Retina (tissue), 1 donor: ENCODE data around the gene CER1.

ENCODE experiments used
- DNase-seq: peaks from one replicate; pipeline ENCODE4 v3.0.0-alpha.2; 2016

CER1 gene, protein sequence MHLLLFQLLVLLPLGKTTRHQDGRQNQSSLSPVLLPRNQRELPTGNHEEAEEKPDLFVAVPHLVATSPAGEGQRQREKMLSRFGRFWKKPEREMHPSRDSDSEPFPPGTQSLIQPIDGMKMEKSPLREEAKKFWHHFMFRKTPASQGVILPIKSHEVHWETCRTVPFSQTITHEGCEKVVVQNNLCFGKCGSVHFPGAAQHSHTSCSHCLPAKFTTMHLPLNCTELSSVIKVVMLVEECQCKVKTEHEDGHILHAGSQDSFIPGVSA

DNA sequence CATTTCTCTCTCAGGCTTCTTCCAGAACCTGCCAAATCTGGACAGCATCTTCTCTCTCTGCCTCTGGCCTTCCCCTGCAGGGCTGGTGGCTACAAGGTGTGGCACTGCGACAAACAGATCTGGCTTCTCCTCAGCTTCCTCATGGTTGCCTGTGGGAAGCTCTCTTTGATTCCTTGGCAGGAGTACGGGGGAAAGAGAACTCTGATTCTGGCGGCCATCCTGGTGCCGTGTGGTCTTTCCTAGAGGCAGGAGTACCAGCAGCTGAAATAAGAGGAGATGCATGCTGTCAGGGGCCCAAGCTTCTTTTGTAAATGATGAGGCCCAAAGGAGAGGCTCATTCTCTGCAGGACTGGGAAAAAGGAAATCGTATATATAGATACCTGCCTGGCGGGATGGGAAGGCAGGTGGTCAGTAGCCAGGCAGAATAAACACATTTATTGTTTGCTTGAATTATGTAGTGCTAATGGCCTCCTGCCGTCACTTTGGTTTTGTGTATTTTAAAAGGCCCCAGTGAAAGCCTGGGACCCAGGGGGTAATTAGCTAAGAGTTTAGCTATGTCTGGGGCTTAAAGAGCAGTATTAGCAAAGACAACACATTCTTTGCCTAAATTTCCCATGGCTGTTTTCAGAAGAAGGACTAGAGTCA lies at the start of gene CER1:
TSS of gene CER1 (minus strand) at position 343 of the 645 bp plus-strand sequence. CDS start at position 282, 61 bp downstream.
- DNase-seq, result peak; percentile 37

DNA sequence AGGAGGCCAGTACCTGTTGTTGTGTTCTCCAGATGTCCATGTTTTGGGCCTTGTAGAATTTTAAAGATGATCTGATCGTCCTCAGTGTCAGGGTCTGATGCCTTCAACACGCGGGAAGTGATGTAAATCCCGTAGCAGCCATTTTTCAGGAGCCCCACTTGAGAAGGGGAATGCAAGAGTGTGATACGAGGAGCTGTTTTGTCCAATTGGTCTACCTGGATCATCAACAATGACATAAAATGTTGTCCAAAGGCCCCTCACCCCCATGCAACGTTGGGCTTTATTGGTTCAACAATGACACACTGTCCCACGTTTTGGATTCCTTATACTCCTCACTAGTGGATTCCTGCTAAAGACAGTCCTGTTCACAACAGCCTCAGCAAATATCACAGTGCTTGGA lies 48.1 kb upstream of the CER1 start:
- no peak for DNase-seq

DNA sequence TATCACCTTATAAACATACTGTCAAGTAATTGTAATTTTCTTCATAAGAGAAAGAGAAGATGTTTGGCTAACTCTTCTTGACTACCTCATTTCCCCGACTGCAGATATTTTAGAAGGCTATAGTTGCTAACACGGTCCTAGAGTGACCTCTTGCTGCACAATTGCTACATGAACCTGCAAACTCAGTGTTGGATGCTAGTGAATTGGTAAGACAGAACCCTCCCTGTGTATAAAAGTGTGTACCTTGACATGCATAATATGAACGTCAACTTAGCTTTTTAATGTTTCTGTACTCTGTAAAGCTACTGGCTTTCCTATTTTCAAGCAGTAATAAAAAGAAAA lies 46.7 kb upstream of the CER1 start:
- DNase-seq, result no peak

DNA sequence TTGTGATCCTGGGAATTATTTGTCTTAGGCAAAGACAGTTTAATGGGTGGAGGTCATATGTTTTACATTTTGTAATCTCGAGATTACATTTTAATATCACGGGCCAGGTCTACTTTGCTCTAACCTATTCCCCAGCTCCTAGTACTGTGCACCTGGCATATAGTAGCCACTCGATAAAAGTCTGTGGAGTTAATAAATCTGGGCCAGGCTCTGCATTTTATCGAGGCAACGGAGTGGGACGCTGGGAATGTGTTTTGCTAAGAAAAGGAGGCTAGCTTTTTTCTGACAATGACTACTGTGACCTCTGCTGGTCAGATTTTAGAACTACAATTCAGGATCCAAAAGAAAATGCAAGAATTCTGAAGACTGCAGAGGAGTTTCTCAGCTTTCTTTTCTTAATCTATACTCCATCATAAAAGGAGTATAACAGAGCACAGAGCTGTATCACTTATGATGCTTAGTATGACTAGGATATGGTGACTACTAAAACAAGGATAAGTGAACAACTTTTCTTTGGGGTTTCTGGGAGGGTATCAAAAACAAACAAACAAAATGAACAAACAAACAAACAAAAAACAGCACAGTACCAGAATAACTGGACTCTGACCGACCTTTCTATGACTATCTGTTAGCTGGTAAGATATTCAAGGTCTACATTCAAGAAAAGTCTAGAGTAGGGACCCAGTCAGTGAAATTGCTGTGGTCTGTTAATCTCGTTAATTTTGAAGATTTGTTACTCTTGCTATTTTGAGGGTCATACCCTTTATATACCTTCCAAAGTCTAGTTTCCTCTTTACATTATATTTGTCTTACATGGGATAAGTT lies 46.1 kb upstream of the CER1 start:
- DNase-seq, result peak; percentile 59

DNA sequence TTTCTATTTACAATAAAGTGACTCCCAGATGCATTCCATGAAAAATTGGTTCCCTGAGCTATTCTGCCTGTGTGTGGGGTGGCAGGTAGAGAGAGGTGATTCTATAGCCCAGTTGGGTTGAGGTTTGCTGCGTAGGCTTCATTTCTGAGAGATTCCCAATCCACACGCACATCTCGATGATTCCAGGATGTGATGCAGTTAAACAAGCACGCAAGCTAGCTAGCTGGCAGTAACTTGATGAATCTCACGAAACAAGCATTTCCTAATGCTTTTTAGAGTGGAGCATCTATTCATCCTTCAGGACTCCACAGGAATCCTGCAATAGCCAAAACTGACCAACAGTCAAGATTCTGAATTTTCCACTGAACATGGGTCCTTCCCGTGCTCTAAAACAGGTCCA lies 43.8 kb upstream of the CER1 start:
- peak; percentile 5 for DNase-seq

DNA sequence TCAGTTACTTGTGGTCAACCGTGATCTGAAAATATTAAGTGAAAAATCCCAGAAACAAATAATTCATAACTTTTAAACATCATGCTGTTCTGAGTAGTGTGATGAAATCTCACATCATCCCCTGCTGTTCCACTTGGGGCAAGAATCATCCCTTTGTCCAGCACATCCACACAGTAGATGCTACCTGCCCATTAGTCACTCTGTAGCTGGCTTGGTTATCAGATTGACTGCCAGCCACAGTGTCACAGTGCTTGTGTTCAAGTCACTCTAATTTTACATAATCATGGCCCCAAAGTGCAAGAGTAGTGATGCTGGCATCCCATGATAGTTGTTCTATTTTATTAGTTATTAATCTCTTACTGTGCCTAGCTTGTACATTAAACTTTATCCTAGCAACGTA lies 39.1 kb upstream of the CER1 start:
- no peak for DNase-seq

DNA sequence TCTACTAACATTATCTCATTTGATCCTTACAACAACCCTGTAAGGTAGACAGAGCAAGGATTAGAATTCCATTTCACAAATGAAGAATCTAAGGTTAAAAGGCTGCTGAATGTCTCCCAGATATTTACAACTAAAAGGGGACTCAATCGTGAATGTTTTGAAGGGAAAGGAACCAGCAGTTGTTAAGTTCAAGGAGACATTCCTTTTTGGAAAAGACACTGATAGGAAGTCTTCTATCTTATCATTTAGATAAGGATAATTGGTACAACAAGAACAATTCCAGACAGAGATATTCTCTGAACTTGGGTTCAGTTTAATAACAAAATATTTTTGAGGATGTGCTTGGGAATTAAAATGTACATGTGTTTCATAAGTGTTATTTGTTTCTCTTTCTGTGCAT lies 37.5 kb upstream of the CER1 start:
- no peak for DNase-seq

DNA sequence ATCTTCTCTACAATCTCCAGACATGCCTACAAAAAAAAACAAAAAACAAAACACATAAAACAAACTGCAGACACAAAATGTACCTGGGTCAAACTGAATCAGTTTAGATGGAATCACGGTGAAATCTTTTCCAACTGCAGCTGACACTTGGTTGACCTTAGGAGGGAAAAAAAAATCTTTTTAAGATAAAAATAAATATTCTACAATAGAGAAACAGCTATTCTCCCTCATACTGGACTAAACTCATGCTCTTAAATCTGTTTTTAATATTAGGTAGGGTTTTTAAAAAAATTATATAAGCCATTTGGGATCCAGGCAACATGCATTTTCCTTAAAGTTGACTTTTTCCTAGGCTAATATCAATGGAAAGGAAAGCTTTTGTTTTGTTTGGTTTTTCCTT lies 33.8 kb upstream of the CER1 start:
- DNase-seq, result no peak

DNA sequence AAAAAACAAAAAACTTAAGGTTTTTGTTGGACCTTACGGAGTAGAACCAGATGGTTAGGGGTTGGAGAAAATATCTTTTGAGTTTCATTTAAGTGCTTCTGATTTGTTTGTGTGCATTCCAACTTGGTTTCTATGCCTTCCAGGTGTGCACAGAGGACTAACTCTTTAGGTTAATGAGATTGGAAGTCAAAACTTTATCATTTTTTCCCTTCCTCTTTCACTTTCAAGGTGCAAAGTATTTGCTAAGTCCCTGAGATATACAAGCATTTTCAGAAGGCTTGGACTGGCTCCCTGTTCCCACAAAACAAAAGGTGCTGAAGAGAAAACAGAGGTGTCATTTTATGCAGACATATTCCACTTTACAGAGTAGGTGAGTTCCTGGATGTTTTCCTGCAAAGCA lies 30.3 kb upstream of the CER1 start:
- no peak for DNase-seq

DNA sequence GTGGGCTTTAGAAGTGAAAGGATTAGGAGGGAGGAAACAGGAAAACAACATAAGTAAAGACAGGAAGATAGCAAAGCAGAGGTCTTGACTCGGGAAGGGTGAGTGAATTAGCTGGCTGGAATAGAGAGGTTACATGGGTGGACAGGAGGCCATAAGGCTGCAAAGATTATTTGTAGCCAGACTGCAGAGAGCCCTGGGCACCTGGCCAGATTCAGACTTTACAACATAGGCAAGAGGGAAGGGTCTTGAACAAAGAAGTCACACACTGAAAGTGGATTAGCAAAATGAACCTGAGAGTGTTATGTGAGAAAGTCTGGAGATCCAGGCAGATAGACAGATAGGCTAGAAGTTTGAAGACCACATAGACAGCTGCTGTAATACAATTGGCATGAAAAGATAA lies 29.7 kb upstream of the CER1 start:
- no peak for DNase-seq

DNA sequence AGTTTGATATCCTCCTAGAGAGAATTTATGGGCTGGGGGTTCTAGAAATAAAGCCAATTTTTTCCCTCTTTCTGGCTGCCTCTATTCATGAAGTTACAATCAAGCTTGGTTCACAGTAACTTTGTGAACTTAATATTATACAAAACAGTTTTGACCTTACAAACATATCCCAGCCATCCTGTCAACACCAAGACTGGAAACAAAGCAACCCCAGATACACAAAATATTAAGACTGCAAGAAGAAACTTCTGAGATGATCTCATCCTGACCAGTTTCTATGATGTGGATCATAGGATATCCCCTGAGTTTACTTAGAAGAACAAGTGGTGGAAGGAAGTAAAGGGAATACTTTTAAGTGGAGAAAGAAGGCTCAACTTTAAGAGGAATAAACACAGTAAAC lies 28.3 kb upstream of the CER1 start:
- DNase-seq, result no peak

DNA sequence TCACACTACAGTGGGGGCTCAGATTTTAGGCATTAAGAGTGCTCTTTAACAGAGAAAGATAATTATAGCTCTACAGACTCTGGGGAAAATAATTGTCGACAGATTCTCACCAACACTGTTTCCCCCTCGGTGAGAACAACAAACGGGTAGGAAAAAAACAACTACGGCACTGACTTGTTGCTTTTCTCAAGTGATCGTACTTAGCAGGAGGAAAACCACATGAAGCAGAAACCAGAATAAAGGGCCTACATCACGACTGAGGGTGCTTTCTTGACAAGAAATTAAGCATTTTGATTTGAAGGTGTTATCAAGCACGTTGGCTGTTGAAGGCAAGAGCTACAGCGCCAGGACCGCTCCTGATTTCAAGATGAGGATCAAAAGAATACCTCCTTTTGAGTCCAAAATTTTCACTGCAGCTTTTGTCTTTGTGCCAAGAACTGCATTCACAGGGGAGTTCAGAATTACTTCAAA lies 27.2 kb upstream of the CER1 start:
- DNase-seq, result peak; percentile 17

DNA sequence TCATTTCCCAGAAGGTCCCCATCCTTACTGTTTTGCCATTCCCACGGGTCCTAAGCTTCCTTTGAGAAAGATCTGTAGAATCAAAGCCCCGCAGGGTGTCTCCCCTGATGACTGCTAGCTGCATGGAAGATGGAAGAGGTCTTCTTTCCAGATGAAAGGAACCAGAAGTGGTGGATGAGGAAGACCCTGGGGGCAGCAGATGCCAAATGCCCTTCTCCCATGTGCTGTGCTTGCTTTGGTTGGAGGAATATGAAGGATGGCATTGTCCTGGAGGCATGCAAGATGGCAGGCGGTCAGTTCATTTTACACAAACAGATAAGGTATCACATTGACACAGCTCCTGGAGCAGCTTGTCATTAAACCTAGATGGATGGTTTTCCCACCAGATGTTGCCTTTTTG lies 25.8 kb upstream of the CER1 start:
- DNase-seq, result no peak

DNA sequence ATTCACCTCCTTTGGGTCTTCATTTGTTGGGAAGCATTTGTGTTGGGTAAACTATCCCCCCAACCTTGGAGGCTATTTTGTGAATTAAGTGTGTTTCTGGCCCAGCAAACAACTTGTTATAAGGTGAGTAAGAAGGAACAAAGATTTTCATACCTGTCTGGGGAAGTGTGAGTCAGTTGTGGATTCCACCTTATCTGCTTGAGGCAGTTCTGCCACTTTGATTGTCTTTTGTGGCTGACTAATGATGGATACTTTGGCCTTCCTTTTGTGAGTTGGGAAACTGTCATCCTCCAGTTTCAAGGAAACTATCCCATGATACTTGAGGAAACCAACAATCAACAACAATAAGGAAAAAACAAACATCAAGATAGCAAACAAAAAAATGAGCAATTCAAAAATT lies 24.6 kb upstream of the CER1 start:
- DNase-seq, result no peak

DNA sequence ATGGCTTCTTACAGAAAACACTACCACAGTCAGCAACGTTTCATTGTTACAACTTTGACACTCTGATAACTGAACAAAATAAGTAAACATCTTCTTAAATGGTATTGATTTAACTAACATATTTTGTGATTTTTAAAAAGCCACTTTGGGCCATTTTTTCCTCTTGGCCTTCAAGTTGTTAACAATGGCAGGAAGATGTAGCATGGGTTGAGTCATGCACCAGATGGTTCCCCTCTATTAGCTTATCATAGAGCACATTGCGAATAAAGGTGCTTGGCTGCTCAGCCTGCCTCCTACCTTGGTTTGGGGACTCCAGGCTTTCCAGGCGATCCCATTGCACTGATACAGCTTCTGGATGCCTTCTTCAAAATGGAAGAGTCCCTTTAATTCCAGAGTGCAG lies 24.1 kb upstream of the CER1 start:
- no peak for DNase-seq

DNA sequence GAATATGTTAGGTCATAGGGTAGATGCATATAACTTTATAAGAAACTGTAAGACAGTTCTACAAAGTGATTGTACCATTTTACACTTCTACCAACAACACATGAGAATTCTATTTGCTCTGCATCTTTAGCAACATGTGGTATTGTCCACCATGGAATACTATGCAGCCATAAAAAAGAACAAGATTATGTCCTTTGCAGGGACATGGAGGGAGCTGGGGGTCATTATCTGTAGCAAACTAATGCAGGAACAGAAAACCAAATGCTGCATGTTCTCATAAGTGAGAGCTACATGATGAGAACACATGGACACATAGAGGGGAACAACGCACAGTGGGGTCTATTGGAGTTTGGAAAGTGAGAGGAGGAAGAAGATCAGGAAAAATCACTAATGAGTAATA lies 22.2 kb upstream of the CER1 start:
- no peak for DNase-seq

DNA sequence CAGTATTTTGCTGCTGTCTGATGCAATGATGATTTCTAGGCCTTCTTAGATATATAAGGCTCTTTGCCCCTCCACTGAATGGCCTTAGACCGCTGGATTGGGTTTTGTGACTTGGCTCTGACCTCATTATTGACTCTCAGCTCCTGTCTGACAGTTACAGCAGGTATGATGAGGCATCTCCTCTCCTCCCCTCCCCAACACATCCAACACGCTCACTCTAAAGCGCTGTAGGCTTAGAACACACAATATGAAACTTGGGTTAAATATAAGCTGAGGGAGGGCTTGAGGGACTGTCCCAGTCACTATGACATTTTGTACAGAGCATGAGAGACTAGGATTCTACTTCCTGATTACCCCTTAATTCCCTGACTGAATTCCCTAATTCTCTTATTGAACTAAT lies 18.8 kb upstream of the CER1 start:
- no peak for DNase-seq

DNA sequence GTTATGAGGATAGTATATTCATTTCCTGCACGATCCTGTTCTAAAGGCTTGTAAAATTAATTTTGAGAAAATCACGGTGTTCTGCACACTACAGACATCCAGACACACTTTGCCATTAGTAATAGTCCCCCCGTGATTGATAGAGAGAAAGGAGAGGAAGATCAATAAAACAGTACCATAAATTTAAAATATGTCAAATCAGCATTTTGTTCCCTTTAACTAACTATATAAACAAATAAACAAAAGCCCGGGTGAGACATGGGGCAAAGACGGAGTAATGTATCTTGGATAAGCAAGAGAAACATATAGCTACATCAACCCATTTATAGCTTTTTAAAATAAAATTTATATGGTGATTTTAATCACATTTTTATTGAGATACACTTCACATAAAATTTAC lies 10.6 kb upstream of the CER1 start:
- no peak for DNase-seq

DNA sequence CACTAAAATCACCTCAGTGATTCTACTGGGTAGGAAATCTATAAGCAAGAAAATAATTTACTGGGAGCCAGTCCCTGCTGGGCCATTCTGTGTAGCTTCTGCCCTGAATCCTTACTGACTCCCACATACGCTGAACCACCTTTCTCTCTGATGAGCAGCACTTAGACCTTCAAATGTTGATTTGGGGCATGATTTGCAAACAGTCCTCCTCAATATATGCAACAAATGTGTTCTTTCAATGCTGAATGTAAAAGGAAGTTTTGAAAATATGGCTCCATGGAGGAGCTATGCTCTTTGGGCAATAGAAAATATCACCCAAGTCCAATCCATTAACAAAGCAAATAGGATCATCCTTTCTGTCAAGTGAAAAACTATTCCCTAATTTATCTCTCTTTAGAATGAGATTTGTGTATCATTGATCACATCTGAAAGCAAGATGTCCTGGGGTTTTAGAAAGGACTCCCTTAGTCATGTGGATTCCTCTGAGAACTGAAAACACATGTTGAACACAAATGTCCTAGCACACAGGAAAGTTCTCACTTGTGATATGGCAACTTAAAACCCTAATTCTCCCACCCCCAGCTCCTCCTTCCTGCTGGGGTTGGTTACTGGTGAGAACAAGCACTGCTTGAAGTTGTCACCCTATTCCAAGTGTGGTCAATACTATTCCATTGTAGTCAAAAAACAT lies 8.9 kb upstream of the CER1 start:
- DNase-seq, result no peak

DNA sequence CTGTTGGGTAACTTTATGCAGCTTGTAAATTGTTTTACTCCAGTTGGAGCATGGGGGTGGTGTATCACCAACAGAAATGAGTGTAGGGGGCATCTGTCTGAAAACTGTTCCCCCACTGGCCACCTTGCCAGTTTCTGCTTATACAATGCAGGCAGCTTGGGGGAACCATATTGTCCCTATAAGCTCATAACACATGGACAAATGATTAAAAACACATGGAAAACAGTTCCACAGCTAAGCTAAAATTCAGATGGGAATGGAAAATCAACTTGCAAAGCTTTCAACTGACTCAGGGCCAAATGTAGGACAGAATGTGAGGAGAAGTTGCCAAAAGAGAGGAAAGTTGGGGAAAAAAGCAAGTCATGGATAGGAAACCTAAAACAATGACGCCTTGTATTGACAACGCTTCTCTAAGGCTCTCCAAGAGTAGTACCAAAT lies 7.9 kb upstream of the CER1 start:
- DNase-seq, result no peak

DNA sequence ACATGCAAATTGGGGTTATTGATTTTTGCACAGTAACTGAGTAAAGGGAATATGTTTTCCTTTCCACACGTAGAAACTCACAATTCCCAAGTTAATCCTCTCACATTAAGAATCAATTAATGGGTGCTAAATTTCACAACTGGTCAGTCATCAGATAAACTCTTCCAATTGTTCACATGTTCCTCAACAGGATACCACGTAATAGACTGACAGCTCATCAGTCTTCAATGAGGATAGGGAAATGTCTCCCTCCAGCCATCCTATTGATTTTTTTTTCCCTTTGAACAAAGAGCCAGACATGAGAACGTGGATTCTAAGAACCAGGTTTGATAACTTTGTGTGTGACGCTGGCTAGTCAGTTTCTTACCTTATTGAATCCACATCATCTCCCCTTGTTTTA lies 768 bp upstream of the CER1 start:
- DNase-seq, result peak; percentile 18

DNA sequence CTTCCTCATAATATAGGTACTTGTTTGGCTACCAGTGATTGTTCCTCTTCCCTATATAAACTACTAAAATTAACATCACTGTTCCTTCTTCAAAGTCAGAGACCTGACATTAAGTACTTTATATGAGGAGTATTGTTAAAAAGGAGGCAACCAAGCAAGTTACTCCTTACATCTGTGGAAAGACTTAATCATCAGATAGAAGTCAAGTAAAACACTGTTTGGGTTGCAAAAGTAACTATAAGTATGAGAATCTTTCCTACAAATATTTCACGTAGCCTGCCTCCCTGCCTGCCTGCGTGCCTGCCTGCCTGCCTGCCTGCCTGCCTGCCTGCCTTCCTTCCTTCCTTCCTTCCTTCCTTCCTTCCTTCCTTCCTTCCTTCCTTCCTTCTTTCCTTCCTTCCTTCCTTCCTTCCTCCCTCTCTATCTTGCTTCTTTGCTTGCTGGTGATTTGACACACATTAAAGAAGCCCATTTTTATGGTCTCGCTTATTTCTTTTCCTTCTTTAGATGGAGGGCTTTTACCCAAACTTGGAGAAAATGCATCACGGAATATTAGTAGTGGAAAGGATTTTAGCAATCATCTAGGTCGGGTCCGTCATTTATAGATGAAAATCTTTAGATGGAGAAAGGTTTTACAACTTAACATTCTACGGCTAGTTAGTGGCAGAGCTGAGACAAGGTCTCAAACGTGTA lies 3.2 kb downstream of the CER1 start:
- no peak for DNase-seq

DNA sequence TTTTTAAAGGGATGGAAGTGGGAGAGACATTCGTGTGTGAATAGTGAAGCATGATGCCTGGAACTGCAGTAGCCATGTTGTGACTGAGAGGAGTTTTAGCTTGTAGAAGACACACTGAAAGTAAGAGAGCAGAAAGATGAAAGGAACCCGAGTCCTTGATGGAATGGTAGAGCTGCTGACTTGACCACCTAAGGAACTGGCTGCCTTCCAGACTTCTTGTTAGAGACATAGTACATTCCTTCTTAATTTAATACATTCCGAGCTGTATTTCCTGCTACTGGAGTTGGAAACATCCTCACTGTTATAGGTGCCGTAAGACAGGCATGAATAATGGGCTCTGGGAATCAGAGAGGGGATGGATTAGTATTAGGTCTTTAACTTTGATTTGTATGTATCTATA lies 7.4 kb downstream of the CER1 start:
- no peak for DNase-seq
